T-helper 1 cell treated with Interleukin-12 subunit alpha and Interleukin-12 subunit beta and Interleukin-4 antibody, amounts not matched to agents 30 μg/mL and 1 μg/mL, for 36 hours (primary cell): Measurements from ENCODE around the gene CSTPP1.

Source experiments
- H3K27ac Mint-ChIP-seq: one replicate; pipeline ENCODE4 v1.8.0; 2021; ENCODE audit warnings: mild to moderate bottlenecking, mixed read lengths
- H3K27me3 Mint-ChIP-seq: one replicate; pipeline ENCODE4 v1.8.0; 2021; ENCODE audit warnings: low read depth, mixed read lengths
- H3K36me3 Mint-ChIP-seq: one replicate; pipeline ENCODE4 v1.8.0; 2021; ENCODE audit warnings: low read depth, mixed read lengths
- H3K4me1 Mint-ChIP-seq: one replicate; pipeline ENCODE4 v1.8.0; 2021; ENCODE audit warnings: low read depth, mixed read lengths
- H3K4me3 Mint-ChIP-seq: one replicate; pipeline ENCODE4 v1.8.0; 2021; ENCODE audit warnings: mild to moderate bottlenecking, moderate library complexity, mixed read lengths
- H3K9me3 Mint-ChIP-seq: one replicate; pipeline ENCODE4 v1.8.0; 2021; ENCODE audit warnings: mixed read lengths

CSTPP1 gene

DNA sequence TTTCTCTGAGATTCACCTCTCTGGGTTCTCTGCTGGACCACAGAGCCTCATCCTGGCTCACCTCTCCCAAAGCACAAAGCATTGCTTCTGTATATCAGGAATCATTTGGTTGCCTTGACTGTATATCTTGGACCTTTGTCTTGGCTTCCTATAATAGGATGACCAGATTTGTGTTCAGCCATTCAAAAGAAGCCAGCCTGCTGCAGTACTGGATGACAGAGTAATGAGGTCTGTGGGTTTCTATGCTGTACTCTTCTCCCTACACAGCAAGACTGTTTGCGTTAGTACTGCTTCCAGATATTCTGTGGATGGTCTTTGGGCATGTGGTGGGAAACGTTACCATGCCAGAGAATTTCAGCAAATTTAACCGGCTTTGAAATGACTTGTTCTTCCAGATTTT is 200.4 kb downstream of the CSTPP1 start:
- H3K4me3 Mint-ChIP-seq = no peak overlapping the region
- no peaks in the 10 kb centered on the region for H3K9me3 Mint-ChIP-seq
- peaks cover 6% of the 10 kb centered on the region for H3K27me3 Mint-ChIP-seq
- peaks cover 4% of the 10 kb centered on the region for H3K4me1 Mint-ChIP-seq
- peaks cover 8% of the 10 kb centered on the region for H3K36me3 Mint-ChIP-seq
- H3K27ac Mint-ChIP-seq = no peak overlapping the region

DNA sequence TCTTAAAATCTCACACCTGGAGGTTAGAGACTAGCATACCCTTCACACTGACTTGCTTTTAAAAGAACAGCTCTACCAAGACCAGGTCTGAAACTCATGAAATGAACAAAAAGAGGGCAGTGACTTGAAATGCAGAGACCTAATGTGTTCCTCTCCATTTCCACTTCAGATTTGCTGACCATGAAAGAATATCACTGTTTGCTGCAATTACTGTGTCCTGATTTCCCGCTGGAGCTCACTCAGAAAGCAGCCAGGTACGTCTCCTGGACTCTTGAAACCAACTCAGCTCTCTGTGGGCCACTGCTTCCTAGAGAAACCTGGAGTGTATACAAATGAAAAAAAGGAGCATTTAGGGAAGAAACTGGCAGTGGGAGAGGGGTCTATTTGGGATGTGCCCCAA is 200.9 kb downstream of the CSTPP1 start:
- Mint-ChIP-seq H3K36me3 (peaks cover 8% of the 10 kb centered on the region), H3K9me3 (no peaks in the 10 kb centered on the region), H3K4me3 (no peak overlapping the region), H3K4me1 (peaks cover 4% of the 10 kb centered on the region), H3K27me3 (peaks cover 6% of the 10 kb centered on the region), H3K27ac (no peak overlapping the region)

DNA sequence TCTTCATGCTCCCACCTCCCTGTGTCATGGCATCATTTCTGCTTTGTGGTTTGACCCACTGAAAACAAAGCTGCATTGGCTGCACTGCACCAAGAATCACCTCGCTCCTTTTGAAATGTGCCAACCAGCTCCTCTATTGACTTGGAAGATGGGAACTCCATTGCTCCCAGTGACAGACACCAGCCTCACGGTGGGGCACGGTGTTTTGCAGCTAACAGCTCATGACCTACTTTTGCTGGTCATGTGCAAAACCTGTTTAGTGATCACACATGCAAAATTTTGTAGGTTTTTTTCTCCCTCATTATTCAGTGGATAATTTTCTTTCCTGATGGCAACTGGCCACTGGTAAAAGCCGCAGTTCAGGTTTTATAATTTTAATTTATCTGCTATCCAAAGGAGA is 203.3 kb downstream of the CSTPP1 start:
- Mint-ChIP-seq H3K36me3 (peaks cover 8% of the 10 kb centered on the region), H3K9me3 (no peaks in the 10 kb centered on the region), H3K27ac (no peak overlapping the region), H3K27me3 (peaks cover 6% of the 10 kb centered on the region), H3K4me1 (peaks cover 4% of the 10 kb centered on the region), H3K4me3 (no peak overlapping the region)

DNA sequence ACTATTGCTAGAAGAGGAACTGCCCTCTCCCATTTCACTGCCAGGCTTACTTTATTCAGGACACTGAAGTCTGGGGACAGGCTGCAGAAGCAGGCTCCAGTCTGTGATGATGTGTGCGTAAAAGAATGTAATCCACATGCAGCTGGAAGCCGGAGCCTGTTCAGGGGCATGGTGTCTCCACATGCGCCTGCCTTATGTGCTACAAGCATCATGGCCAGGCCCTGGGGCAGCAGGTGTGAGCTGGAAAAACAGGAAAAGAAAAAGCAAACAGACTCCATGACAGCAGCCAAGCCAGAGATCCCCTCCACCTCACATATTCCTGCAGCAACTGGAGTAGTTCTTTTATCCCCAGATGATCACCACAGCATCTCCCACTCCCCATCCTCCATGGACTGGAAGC is 206.8 kb downstream of the CSTPP1 start:
- Mint-ChIP-seq H3K27me3 (no peaks in the 10 kb centered on the region), H3K36me3 (peaks cover 2% of the 10 kb centered on the region)

DNA sequence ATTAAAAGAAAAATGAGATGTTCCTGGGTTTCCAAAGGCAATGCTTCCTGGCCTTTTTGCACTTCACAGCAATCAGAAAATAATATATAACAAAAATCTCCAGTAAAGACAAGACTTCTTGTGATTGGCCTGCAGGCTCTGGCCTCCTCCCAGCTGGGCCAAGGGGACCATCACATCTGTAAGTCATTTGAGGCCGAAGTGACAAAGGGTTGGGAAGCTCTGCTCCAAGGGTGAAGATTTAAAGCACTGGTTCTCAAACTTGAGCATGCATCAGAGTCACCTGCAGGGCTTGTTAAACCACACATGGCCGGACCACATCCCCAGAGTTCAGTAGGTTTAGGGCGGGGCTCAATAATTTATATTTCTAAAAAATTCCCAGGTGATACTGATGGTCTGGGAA is 208.0 kb downstream of the CSTPP1 start:
- Mint-ChIP-seq H3K36me3 (no peaks in the 10 kb centered on the region), H3K4me1 (no peaks in the 10 kb centered on the region), H3K27me3 (no peaks in the 10 kb centered on the region), H3K4me3 (no peak overlapping the region), H3K9me3 (no peaks in the 10 kb centered on the region), H3K27ac (no peak overlapping the region)

More for the DNA sequence above, 206.8 kb downstream of the CSTPP1 start:
- no peak overlapping the region for H3K4me3 Mint-ChIP-seq
- H3K9me3 Mint-ChIP-seq = no peaks in the 10 kb centered on the region
- no peak overlapping the region for H3K27ac Mint-ChIP-seq
- peaks cover 4% of the 10 kb centered on the region for H3K4me1 Mint-ChIP-seq

DNA sequence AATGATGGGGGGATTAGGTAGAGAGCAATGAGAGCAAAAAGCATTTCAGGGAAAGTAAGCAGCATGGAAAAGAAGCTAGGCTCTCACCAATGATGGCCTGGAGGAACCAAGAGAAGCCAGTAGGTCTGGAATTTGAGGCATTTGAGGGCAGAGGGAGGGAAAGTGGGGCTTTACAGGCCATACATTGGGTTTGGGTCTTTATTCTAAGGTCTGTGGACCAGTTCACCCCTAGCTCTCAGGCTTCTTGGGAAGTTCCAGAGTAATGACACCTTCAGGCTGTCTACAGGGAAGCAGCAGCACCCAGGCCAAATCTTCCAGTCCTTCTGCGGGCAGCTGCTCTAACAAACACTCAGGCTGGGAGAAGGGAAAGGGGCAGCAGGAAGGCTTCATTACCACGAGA is 210.7 kb downstream of the CSTPP1 start:
- no peaks in the 10 kb centered on the region for H3K36me3 Mint-ChIP-seq
- H3K27ac Mint-ChIP-seq = no peak overlapping the region

DNA sequence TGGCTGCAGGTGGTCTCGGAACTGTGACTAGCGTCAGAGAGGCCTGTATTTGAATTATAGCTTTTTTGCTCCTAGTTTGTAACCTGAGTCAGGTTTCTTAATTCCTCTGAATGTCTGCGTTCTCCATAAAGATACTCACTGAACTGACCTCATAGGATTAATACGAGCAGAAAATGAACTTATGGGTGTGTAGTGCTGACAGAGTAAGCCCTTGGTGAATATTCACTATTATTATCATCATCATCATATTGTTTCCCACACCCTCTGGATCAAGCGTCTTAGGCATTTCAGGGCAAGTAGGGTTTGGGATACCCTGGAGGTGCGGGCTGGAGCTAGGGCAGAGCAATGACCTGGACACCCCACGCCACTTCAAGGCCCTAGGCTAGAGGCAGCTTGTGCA is 211.1 kb downstream of the CSTPP1 start:
- no peak overlapping the region for H3K4me3 Mint-ChIP-seq
- H3K4me1 Mint-ChIP-seq = no peaks in the 10 kb centered on the region
- no peak overlapping the region for H3K27ac Mint-ChIP-seq
- H3K27me3 Mint-ChIP-seq = no peaks in the 10 kb centered on the region
- no peaks in the 10 kb centered on the region for H3K36me3 Mint-ChIP-seq
- H3K9me3 Mint-ChIP-seq = no peaks in the 10 kb centered on the region

More for the DNA sequence above, 210.7 kb downstream of the CSTPP1 start:
- H3K4me3 Mint-ChIP-seq = no peak overlapping the region
- H3K4me1 Mint-ChIP-seq = no peaks in the 10 kb centered on the region
- H3K9me3 Mint-ChIP-seq = no peaks in the 10 kb centered on the region
- H3K27me3 Mint-ChIP-seq = no peaks in the 10 kb centered on the region

DNA sequence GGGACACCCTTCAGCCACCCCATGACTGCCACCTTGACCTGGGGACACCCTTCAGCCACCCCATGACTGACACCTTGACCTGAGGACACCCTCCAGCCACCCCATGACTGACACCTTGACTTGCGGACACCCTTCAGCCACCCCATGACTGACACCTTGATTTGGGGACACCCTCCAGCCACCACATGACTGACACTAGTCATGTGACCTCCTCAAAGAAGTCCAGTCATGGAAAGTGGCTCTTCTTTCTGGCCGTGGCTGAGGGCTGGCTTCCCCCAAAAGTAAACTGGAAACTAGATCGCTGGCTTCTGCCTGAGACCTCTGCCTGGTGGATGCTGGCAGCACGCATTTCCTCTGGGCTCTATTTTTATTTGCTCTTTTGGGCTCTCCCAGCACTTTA is 211.7 kb downstream of the CSTPP1 start:
- Mint-ChIP-seq H3K27ac (no peak overlapping the region), H3K4me1 (peaks cover 4% of the 10 kb centered on the region)

DNA sequence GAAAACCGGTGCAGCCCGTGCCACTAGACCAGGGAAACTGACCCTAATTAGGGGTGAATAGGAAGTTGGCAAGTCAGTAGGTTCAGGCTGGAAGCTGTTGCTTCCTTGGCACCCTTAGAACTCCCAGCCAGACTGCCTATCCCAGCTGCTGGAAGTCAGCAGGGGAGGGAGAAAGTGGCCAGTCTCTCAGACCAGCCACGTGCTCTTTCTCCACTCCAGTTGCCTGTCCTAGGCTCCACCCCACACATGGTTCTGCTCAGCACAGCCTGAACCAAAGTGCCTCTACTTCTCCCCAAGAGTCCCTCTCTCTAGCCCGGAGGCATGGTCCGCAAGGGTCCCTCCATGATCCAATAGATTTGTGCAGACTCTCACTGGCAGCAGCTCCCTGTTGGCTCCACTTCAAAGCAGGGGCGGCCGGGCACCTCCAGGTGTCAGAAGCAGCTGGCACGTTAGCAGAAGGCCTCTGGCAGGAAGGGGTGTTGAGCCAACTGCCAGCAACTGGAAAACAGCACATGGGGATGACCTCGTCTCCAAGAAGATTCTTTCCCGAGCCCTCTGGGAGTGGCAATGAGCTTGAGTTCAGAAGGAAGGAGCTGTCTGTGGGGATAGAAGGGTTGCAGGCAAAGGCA is 212.5 kb downstream of the CSTPP1 start:
- peaks cover 4% of the 10 kb centered on the region for H3K36me3 Mint-ChIP-seq
- no peaks in the 10 kb centered on the region for H3K9me3 Mint-ChIP-seq
- no peaks in the 10 kb centered on the region for H3K27me3 Mint-ChIP-seq
- H3K27ac Mint-ChIP-seq = no peak overlapping the region
- peaks cover 5% of the 10 kb centered on the region for H3K4me1 Mint-ChIP-seq
- H3K4me3 Mint-ChIP-seq = no peak overlapping the region

More for the DNA sequence above, 211.7 kb downstream of the CSTPP1 start:
- H3K4me3 Mint-ChIP-seq = no peak overlapping the region
- H3K27me3 Mint-ChIP-seq = no peaks in the 10 kb centered on the region
- H3K36me3 Mint-ChIP-seq = peaks cover 3% of the 10 kb centered on the region
- H3K9me3 Mint-ChIP-seq = no peaks in the 10 kb centered on the region

DNA sequence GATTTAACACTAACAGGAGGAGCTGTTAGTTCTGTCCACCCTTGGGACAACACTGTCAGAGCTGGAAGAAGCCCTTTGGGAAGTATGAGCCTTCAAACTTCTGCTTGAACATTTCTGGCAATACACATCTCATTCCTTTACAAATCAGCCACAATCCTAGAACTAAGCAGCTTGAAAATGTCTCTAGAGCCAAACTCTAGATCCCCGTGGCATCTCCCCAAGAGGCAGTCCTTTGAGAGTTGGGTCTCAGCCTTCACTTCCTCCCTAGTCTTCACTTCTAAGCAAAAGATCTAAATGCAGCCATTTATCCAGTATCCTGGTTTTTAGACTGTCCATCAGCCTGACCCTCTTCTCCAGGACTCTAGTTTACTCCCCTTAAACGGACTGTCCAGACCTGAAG is 213.2 kb downstream of the CSTPP1 start:
- Mint-ChIP-seq H3K4me3 (no peak overlapping the region), H3K27ac (no peak overlapping the region), H3K27me3 (no peaks in the 10 kb centered on the region)

DNA sequence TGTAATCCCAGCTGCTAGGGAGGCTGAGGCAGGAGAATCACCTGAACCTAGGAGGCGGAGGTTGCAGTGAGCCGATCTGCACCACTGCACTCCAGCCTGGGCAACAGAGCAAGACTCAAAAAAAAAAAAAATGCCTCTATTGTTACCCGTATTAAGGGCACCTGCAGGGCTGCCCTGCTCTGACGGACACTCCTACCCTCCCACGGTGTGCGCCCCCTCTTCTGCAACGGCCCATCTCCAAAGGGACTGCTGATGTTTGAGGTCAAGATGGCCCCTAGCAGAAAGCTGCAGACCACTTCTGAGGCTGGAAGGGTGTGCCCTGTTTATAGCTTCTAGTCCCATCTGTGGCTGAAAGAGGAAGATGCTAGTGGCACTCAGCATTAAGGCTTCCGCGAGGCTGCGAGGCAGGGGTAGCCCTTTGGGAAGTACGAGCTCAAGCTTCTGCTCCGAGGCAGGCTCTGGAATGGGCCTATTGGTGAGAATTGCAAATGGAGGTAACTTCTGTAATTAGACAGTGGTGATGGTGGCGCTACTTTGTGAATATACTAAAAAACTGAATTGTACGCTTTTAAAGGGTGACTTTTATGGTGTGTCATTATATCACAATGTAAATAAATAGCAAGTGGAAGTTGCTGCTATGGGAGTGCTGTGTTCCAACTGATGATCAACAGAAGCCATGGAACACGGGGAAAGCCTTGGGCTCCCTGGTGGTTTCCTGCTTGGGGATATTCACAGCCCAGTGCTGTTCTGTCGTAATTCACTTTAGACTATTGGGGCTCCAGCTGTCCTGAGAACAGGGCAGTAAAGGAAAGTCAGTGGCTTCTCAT is 215.8 kb downstream of the CSTPP1 start:
- H3K27ac Mint-ChIP-seq = no peak overlapping the region
- peaks cover 21% of the 10 kb centered on the region for H3K4me1 Mint-ChIP-seq
- peaks cover 7% of the 10 kb centered on the region for H3K36me3 Mint-ChIP-seq
- no peaks in the 10 kb centered on the region for H3K27me3 Mint-ChIP-seq
- H3K9me3 Mint-ChIP-seq = no peaks in the 10 kb centered on the region
- H3K4me3 Mint-ChIP-seq = no peak overlapping the region

More for the DNA sequence above, 213.2 kb downstream of the CSTPP1 start:
- peaks cover 4% of the 10 kb centered on the region for H3K36me3 Mint-ChIP-seq
- H3K9me3 Mint-ChIP-seq = no peaks in the 10 kb centered on the region
- peaks cover 10% of the 10 kb centered on the region for H3K4me1 Mint-ChIP-seq

DNA sequence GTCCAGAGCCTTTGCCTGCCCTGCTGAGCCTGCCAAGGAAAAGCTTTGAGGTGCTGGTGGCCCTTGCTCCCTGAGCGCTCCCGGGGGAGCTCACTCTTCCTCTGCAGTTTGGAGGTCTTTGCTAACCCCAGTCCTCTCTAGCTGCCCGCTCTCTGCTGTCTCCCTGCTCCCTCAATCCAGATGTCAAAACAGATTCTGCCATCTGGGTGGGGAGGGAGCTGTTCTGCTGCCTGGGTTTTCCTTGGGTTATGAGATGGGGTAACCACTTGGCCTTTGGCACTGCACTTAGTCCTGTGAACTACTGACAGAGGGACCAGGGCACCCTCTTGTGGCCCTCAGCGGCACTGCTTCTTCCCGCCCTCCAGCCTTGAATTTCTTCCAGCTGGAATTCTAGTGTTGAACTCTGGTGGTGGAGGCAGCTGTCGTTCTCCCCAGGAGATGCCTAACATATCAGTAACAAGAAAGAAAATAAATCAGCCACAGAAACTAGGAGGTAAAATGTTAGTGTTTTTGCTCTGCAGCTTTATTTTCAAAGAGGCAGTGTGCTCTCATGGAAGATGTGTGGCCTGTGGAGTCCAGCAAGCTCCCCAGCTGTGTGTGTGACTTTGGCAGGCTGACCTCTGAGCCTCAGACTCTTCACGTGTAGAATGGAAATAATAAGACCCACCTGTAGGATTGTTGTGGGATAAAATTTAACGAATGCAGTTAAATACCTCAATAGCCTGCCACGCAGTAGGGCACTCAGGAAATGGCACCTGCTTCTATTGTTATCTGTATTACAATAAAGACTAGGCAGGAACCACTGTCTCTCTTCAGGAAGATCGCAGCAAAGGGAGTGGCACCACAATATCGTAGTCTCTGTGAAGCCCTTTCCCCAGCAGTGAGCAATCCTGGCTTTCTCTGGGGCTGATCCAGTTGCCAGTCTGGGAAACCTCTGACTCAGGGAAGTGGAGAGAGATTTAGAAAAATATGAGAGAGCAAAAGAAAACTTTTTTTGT is 216.7 kb downstream of the CSTPP1 start:
- Mint-ChIP-seq H3K36me3 (peaks cover 7% of the 10 kb centered on the region), H3K9me3 (no peaks in the 10 kb centered on the region), H3K4me3 (no peak overlapping the region), H3K27me3 (no peaks in the 10 kb centered on the region), H3K27ac (no peak overlapping the region), H3K4me1 (peaks cover 21% of the 10 kb centered on the region)

DNA sequence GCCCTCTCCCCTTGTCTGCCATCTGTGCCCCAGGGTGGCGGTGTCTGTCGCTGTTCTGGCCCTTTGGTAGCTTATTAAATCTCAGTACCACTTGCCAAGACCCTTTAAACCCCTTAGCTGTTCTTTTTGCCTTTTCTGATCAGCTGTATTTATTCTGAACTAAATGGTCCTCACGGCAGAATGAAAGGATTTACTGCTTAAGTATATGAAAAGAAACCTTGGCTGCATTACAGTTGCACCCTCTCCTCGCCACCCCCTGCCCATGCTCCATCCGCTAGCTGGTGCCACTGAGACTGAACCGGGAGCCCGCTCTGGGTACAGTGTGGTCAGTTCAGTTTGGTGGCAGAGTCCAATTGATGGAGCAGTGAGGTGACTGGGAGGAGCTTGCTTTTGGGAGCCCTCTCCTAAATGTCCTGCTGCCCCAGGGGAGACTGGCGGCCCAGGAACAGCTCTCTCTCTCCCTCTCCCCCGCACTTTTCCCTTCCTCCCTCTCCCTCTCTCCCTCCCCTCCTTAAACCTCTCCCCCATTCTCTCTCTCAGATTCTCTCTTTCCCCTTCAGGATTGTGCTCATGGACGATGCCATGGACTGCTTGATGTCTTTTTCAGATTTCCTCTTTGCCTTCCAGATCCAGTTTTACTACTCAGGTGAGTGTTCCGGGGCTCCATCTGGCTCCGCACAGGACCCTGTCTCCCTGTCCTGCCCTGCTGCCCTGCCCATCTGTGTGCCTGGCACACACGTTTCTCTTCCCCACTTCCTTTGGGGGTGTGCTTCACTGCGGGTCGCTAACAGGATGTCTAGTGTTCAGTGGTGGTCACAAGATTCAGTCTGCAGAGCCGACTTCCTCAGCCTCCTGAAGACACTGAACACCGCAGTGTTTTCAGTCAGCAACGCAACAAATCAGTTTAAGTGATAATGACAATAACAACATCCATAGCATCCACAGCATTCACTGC is 218.3 kb downstream of the CSTPP1 start:
- H3K36me3 Mint-ChIP-seq = peaks cover 7% of the 10 kb centered on the region
- H3K4me3 Mint-ChIP-seq = peak overlapping the region; percentile 39
- peak overlapping the region; percentile 57 for H3K27ac Mint-ChIP-seq
- peaks cover 21% of the 10 kb centered on the region for H3K4me1 Mint-ChIP-seq
- H3K9me3 Mint-ChIP-seq = no peaks in the 10 kb centered on the region
- no peaks in the 10 kb centered on the region for H3K27me3 Mint-ChIP-seq
